ENCODE results near the gene EFS.

Gene EFS

DNA sequence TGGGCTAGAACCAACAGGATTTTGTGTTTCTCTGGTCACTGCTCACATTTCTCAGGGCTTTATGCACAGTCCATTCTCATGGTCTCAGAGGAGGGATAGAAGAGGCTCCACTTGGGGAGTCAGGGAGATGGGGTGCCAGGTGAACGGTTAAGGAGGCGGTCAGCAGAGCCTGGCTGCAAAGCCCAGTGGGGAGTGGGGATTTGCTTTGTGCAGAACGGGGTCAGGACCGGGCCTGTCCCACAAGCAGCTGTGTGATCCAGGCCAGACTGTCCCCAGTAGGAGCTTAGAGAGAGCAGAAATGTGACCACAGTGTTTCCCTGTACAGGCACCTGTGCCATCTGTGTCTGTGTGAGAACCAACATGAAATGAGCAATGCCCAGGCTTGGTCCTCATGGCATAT lies 16.0 kb upstream of the EFS start:
- no peak overlapping the region for H3K4me3 ChIP-seq (ENCODE audit: low read length)
- no peak for DNase-seq (ENCODE audit: low read depth, low spot score)

- H3K4me3 ChIP-seq (ENCODE audit: low read length) = no peak overlapping the region
- no peak for DNase-seq (ENCODE audit: low read depth, low spot score)
Measured at GRCh38 chr14:23380197-23380914, 15.4 kb upstream of the EFS start.

GRCh38 chr14:23379366-23380196 lies 14.6 kb upstream of the EFS start:
- no peak overlapping the region for H3K4me3 ChIP-seq (ENCODE audit: low read length)
- DNase-seq (ENCODE audit: low read depth, low spot score) = peak; percentile 28

- H3K4me3 ChIP-seq (ENCODE audit: low read length) = no peak overlapping the region
- no peak for DNase-seq (ENCODE audit: low read depth, low spot score)
Measured at GRCh38 chr14:23378612-23379220, 13.7 kb upstream of the EFS start.

DNA sequence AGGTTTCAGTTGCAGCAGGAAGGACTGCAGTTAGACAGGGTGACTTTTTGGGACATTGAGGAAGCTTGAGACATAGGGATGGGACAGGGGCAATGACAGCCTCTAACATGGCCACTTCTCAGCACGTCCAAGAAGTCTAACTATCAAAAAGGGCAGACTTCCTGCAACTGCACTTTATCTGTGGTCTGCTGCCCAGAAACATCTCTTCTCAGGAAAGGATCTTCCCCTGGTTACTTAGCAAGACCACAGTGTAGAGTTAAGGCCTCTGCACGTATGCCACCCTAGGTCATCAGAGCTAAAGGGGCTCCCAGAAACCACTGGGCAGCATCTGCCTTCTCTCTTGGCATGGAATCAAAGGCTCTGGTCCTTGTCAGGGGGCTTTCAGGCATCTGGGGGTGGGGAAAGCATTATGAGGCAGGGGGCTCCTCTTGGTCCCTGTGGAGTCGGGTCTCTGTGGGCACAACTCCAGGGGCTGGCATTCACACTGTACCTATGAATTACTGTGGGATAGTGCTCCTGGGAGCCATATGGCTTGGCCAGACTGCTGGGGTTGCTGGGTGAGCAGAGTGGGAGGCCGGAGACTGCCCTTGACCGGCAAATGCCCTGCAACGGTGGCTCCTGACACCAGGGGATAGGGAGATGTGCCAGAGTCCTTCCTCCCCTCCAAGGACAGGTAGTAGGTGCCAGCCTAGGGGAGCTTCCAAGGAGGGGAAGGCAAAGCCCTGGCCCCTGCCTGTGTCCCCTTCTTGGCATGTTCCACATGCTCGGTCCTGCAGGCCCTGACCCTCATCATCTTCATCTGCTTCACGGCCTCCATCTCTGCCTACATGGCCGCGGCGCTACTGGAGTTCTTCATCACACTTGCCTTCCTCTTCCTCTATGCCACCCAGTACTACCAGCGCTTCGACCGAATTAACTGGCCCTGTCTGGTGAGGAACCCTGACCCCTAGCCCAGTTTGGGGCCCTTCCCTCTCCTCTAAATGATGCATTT lies 12.9 kb upstream of the EFS start:
- H3K4me3 ChIP-seq (ENCODE audit: low read length) = no peak overlapping the region
- DNase-seq (ENCODE audit: low read depth, low spot score) = no peak

DNA sequence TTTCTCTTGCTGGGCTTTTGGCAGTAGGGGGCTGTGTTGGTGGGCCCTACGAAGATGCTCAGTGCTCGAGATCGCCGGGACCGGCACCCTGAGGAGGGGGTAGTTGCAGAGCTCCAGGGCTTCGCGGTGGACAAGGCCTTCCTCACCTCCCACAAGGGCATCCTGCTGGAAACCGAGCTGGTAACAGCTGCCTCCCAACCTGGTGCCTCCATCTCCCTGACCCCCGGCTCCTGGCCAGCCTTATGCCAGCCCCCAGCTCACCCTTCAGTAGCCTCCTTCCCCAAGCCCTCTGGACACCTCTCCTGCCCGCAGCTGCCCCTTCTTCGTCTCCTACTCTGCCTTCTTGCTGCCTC lies 12.2 kb upstream of the EFS start:
- no peak overlapping the region for H3K4me3 ChIP-seq (ENCODE audit: low read length)

DNA sequence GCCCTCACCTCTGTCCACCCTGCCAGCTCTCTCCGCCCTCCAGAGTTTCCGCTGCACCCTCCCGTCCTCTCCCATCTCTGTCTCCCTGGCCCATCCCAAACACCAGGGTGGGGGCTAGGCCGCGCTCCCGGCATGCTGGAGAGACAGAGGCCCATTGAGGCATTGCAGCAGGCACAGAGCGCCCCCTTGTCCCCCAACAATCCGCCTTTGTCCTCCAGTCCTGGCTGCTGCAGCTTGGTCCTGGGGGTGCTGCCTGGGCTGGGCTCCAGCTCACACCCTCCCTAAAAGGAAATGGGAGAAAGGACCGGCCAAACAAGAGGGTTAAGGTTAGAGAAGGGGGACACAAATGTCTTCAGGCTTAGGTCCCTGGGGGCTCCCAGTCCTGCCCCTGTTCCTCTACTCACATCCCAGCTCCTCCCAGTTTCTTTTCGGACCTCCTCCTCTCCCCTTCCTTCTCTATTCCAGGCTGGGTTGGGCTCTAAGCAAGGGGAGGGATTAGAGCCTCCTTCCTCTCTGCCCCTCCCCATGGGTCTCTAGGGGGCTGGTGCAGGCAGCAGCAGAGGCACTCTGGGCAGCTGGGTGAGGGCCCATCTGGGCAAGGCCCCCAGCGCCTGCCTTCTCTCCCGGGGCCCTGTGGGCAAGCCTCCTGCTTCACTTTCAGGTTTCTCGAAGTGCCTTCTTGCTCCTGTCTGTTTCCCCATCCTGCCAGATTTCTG lies 11.7 kb upstream of the EFS start, which contains the start of gene CMTM5:
Gene CMTM5, plus strand, starts transcription at position 565 of the 716 bp plus-strand sequence. CDS start 206 bp downstream, outside the sequence.
- DNase-seq (ENCODE audit: low read depth, low spot score) = no peak
- H3K4me3 ChIP-seq (ENCODE audit: low read length) = no peak within 1 kb of the TSS

More for the DNA sequence above, 12.2 kb upstream of the EFS start:
- DNase-seq (ENCODE audit: low read depth, low spot score) = no peak

DNA sequence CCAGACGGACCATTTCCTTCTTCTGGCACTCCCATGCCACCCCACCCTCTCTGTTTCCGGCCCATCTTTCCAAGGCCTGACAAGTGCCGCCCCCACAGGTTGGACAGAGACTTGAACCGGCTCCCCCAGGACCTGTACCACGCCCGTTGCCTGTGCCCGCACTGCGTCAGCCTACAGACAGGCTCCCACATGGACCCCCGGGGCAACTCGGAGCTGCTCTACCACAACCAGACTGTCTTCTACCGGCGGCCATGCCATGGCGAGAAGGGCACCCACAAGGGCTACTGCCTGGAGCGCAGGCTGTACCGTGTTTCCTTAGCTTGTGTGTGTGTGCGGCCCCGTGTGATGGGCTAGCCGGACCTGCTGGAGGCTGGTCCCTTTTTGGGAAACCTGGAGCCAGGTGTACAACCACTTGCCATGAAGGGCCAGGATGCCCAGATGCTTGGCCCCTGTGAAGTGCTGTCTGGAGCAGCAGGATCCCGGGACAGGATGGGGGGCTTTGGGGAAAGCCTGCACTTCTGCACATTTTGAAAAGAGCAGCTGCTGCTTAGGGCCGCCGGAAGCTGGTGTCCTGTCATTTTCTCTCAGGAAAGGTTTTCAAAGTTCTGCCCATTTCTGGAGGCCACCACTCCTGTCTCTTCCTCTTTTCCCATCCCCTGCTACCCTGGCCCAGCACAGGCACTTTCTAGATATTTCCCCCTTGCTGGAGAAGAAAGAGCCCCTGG lies 10.7 kb upstream of the EFS start:
- no peak for DNase-seq (ENCODE audit: low read depth, low spot score)
- no peak overlapping the region for H3K4me3 ChIP-seq (ENCODE audit: low read length)

DNA sequence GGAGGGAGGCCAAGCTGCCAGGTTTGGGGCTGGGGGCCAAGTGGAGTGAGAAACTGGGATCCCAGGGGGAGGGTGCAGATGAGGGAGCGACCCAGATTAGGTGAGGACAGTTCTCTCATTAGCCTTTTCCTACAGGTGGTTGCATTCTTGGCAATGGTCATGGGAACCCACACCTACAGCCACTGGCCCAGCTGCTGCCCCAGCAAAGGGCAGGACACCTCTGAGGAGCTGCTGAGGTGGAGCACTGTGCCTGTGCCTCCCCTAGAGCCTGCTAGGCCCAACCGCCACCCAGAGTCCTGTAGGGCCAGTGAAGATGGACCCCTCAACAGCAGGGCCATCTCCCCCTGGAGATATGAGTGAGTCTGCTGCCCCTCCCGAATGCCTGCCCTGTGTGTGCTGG lies 8.1 kb upstream of the EFS start:
- no peak for DNase-seq (ENCODE audit: low read depth, low spot score)
- no peak overlapping the region for H3K4me3 ChIP-seq (ENCODE audit: low read length)

GRCh38 chr14:23372509-23372908 lies 7.5 kb upstream of the EFS start, which contains the start of gene IL25:
Gene IL25, plus strand, starts transcription at chr14:23372809.
- no peak for DNase-seq (ENCODE audit: low read depth, low spot score)
- H3K4me3 ChIP-seq (ENCODE audit: low read length) = no peak within 1 kb of the TSS

GRCh38 chr14:23371865-23372264 lies 6.9 kb upstream of the EFS start:
- no peak for DNase-seq (ENCODE audit: low read depth, low spot score)
- H3K4me3 ChIP-seq (ENCODE audit: low read length) = no peak overlapping the region

DNA sequence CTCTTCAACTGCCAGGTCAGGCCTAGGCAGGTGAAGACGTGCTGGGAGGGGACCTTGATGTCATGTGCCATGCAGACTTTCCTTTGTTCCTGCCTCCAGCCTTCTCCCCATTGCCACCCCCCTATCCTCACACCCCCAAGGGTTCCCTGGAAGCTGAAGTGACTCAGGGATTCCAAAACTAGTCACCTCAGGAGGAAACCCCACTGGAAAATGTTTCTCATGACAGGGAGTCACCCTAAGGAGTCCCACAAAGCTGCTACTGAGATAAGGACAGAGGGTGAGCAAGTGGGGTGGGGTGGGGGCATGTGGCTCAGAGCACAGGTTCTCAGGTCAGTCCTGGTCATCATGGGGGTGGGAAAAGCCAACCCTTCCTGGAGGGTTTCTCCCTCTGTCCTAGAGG lies 5.2 kb upstream of the EFS start:
- H3K4me3 ChIP-seq (ENCODE audit: low read length) = no peak overlapping the region
- DNase-seq (ENCODE audit: low read depth, low spot score) = no peak

DNA sequence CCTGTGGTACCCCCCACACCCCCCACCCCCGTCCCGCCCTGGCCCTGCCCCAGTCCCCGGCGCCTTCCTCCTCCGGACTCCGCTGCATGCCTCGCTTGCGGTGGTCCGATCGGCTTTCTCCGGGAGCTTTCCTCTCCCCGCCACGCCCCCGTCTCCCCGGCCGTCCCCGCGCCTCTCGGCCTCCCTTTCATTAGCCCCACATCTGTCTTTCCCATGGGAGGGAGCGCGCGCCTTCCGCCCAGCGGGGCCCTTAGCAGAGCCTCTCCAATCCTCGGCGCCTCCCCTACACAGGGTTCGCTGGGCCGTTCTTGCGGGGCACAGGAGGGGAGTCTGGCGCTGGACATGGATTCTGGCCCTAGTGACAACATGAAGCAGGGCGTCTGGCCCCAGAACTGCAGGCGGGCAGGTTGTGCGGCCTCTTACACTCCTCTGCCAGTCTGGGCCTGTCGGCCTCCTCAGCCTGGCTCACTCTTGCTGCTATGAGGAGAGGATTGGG lies 1.5 kb upstream of the EFS start:
- DNase-seq (ENCODE audit: low read depth, low spot score) = no peak

DNA sequence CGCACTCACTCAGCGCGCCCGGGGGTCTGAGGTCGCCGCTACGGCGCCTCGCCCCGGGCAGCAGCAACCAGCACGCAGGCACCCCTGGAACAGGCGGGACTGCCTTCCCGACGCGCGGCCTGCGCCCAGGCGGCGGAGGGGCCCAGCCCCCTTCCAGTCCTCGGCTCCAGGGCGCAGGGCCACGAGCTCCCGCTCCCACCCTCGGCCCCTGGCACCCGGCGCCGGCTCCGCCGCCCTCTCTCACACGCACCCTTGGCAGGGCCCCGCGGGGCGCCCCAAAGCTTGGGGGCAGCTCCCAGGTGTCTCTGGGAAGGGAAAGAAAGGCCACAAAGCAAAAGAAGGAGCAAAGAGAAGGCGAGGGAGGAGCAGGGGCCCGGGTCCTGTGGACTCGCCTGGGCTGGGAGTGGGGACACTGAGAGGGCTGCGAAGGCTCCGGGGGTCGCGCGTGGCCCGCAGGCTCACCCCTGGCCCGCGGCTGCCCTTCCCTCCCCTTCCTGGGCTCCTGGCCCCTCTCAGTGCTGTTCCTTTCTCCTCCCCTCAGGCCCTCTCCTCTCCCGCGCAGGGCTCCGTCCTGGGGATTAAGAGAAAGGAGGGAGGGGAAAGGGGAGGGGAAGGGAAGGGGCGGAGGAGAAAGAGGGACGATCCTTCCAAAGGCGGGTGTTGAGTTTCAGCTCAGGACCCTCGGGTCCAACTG lies 907 bp upstream of the EFS start:
- no peak overlapping the region for H3K4me3 ChIP-seq (ENCODE audit: low read length)
- DNase-seq (ENCODE audit: low read depth, low spot score) = no peak

More for the DNA sequence above, 1.5 kb upstream of the EFS start:
- H3K4me3 ChIP-seq (ENCODE audit: low read length) = no peak overlapping the region

DNA sequence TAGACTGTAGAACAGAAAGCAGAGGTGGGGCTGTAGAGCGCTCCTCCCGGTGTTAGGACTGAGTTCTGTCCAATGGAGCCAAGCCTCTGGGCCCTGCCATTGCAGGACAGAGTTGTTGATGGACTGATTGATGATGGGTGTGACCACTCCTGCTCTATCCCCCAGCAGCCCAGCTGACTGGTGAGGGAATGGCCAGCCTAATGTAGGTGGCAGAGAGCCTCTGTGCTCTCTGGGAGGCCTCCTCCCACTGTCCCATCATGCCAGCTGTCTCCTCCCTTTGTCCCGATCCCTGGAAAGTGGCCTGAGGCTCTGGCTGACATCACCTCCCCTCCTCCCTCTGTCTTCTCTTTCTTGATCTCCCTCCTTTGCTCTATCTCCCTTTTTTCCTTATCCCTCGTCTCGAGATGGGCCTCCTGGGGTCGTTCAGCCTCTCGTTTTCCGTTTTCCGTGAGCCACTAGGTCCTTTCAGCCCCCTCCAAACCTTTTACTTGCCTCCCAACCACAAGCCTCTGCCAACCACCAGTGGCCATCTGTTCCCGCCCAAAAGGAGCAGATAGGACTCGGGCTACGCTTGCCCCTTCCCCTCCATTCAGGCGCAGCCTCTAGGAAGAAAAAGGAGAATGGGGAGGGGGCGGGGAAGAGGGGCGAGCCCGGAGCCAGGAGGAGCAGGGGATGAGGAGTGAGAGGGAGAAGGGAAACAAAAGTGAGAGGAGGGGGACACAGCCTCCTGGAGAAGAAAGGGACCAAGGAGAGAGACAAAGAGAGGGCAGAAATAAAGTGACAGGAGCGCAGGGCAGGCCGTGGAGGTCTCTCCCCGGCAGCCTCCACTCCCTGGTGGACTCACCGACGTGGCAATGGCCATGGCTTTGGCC lies 572 bp downstream of the EFS start:
- no peak for DNase-seq (ENCODE audit: low read depth, low spot score)
- no peak overlapping the region for H3K4me3 ChIP-seq (ENCODE audit: low read length)

GRCh38 chr14:23362200-23362599 lies 2.8 kb downstream of the EFS start:
- no peak overlapping the region for H3K4me3 ChIP-seq (ENCODE audit: low read length)
- DNase-seq (ENCODE audit: low read depth, low spot score) = no peak

Measured in Jurkat, Clone E6-1 (cell line).